H9 (cell line): ENCODE data around the gene ANKRD39. TPM values are rescaled to one million over a fixed set of nuclear protein-coding genes. Genes with fewer than 3 reads are reported as not detected.

Source experiments
- DNase-seq: peaks from one replicate; pipeline ENCODE4 v3.0.0-alpha.2; 2017
- H2AFZ ChIP-seq: one replicate; pipeline ENCODE4 v1.6.1; 2013; ENCODE audit warnings: mild to moderate bottlenecking, low read length, control low read depth, moderate library complexity
- H2AK5ac ChIP-seq: 2 replicates; pipeline ENCODE4 v1.6.1; 2013; ENCODE audit warnings: low read length, control low read depth, mixed read lengths; ENCODE audit not compliant: insufficient read length
- H2BK120ac ChIP-seq: one replicate; pipeline ENCODE4 v1.6.1; 2013; ENCODE audit warnings: low read depth, mild to moderate bottlenecking, low read length, control low read depth, inconsistent platforms; ENCODE audit not compliant: poor library complexity, severe bottlenecking
- H2BK12ac ChIP-seq: 2 replicates; pipeline ENCODE4 v1.6.1; 2013; ENCODE audit warnings: low read length, control low read depth, mixed read lengths, low read depth; ENCODE audit not compliant: insufficient read length
- H2BK15ac ChIP-seq: 2 replicates; pipeline ENCODE4 v1.6.1; 2013; ENCODE audit warnings: low read depth, low read length, control low read depth
- H2BK20ac ChIP-seq: one replicate; pipeline ENCODE4 v1.6.1; 2013; ENCODE audit warnings: low read depth, mild to moderate bottlenecking, low read length, control low read depth, inconsistent platforms; ENCODE audit not compliant: poor library complexity, severe bottlenecking
- H2BK5ac ChIP-seq: 2 replicates; pipeline ENCODE4 v1.6.1; 2013; ENCODE audit warnings: low read length, control low read depth, mixed read lengths; ENCODE audit not compliant: insufficient read length
- H3K14ac ChIP-seq: 2 replicates; pipeline ENCODE4 v1.6.1; 2013; ENCODE audit warnings: low read length, control low read depth; ENCODE audit not compliant: insufficient read depth
- H3K18ac ChIP-seq: 2 replicates; pipeline ENCODE4 v1.6.1; 2013; ENCODE audit warnings: low read depth, mild to moderate bottlenecking, mixed read lengths, low read length, control low read depth; ENCODE audit not compliant: insufficient read length
- H3K23ac ChIP-seq: 2 replicates; pipeline ENCODE4 v1.6.1; 2013; ENCODE audit warnings: low read length, control low read depth, mixed read lengths, low read depth; ENCODE audit not compliant: insufficient read length
- H3K23me2 ChIP-seq: 2 replicates; pipeline ENCODE4 v1.6.1; 2013; ENCODE audit warnings: low read depth, mild to moderate bottlenecking, mixed read lengths, low read length, control low read depth; ENCODE audit not compliant: insufficient read length, poor library complexity, severe bottlenecking
- H3K27ac ChIP-seq: 2 replicates; pipeline ENCODE4 v1.5.1; 2013; ENCODE audit warnings: low read length, control low read depth, mixed read lengths, low read depth; ENCODE audit not compliant: insufficient read length
- H3K27me3 ChIP-seq: 2 replicates; pipeline ENCODE4 v1.6.1; 2013; ENCODE audit warnings: low read length, control low read depth, inconsistent platforms; ENCODE audit not compliant: insufficient read depth
- H3K4ac ChIP-seq: 2 replicates; pipeline ENCODE4 v1.6.1; 2013; ENCODE audit warnings: low read depth, mild to moderate bottlenecking, control low read depth, inconsistent platforms, low read length, moderate library complexity
- H3K4me1 ChIP-seq: 2 replicates; pipeline ENCODE4 v1.6.1; 2013; ENCODE audit warnings: low read length, control low read depth, inconsistent platforms; ENCODE audit not compliant: insufficient read depth
- H3K4me2 ChIP-seq: 2 replicates; pipeline ENCODE4 v1.6.1; 2013; ENCODE audit warnings: low read length, control low read depth, mixed read lengths; ENCODE audit not compliant: insufficient read length, insufficient read depth
- H3K56ac ChIP-seq: 2 replicates; pipeline ENCODE4 v1.6.1; 2013; ENCODE audit warnings: low read depth, mild to moderate bottlenecking, mixed read lengths, low read length, control low read depth; ENCODE audit not compliant: insufficient read length
- H3K79me1 ChIP-seq: 2 replicates; pipeline ENCODE4 v1.6.1; 2013; ENCODE audit warnings: low read depth, mild to moderate bottlenecking, moderate library complexity, low read length, control low read depth, inconsistent platforms; ENCODE audit not compliant: insufficient read depth, poor library complexity, severe bottlenecking
- H3K79me2 ChIP-seq: 2 replicates; pipeline ENCODE4 v1.6.1; 2013; ENCODE audit warnings: low read length, control low read depth, inconsistent platforms; ENCODE audit not compliant: insufficient read depth
- H3K9ac ChIP-seq: 2 replicates; pipeline ENCODE4 v1.6.1; 2013; ENCODE audit warnings: low read length, control low read depth, mixed read lengths; ENCODE audit not compliant: insufficient read length; ENCODE audit errors: extremely low read depth
- H3K9me3 ChIP-seq: one replicate; pipeline ENCODE4 v1.6.1; 2013; ENCODE audit warnings: low read depth, low read length, inconsistent platforms; ENCODE audit not compliant: control insufficient read depth
- H3T11ph ChIP-seq: one replicate; pipeline ENCODE4 v1.6.1; 2013; ENCODE audit warnings: mild to moderate bottlenecking, low read length, control low read depth, inconsistent platforms
- H4K20me1 ChIP-seq: one replicate; pipeline ENCODE4 v1.6.1; 2013; ENCODE audit not compliant: control insufficient read depth, insufficient read length, insufficient read depth
- H4K5ac ChIP-seq: 2 replicates; pipeline ENCODE4 v1.6.1; 2013; ENCODE audit warnings: low read depth, mild to moderate bottlenecking, mixed read lengths, low read length, control low read depth; ENCODE audit not compliant: insufficient read length
- H4K8ac ChIP-seq: replicated peaks from 2 replicates; pipeline ENCODE4 v1.6.1; 2013; ENCODE audit warnings: low read length, control low read depth, mixed read lengths, low read depth; ENCODE audit not compliant: insufficient read length
- H4K91ac ChIP-seq: 2 replicates; pipeline ENCODE4 v1.6.1; 2013; ENCODE audit warnings: low read depth, mild to moderate bottlenecking, moderate library complexity, mixed read lengths, low read length, control low read depth; ENCODE audit not compliant: insufficient read length
- H3K27ac Mint-ChIP-seq, 3 experiments: 2 replicates in 2 of 3; 3 replicates in 1 of 3; pipeline ENCODE4 v1.8.0; 2020 to 2021; ENCODE audit warnings: mixed read lengths in 3 of 3, mild to moderate bottlenecking in 1 of 3, moderate library complexity in 1 of 3
- H3K27me3 Mint-ChIP-seq: 2 replicates; pipeline ENCODE4 v1.8.0; 2021; ENCODE audit warnings: low read depth, mild to moderate bottlenecking, moderate library complexity, mixed read lengths
- H3K36me3 Mint-ChIP-seq, 3 experiments: 2 replicates in 2 of 3; 3 replicates in 1 of 3; pipeline ENCODE4 v1.8.0; 2020 to 2021; ENCODE audit warnings: low read depth in 3 of 3, mixed read lengths in 3 of 3; ENCODE audit not compliant: insufficient read depth in 1 of 3
- H3K4me1 Mint-ChIP-seq, 2 experiments: 2 replicates each; pipeline ENCODE4 v1.8.0; 2020; ENCODE audit warnings: mixed read lengths in 2 of 2
- H3K4me3 Mint-ChIP-seq, 2 experiments: 2 replicates in 1 of 2; 3 replicates in 1 of 2; pipeline ENCODE4 v1.8.0; 2020 to 2021; ENCODE audit warnings: mild to moderate bottlenecking in 2 of 2, mixed read lengths in 2 of 2, moderate library complexity in 1 of 2
- H3K9me3 Mint-ChIP-seq, 2 experiments: 2 replicates in 1 of 2; 3 replicates in 1 of 2; pipeline ENCODE4 v1.8.0; 2020; ENCODE audit warnings: mild to moderate bottlenecking in 2 of 2, mixed read lengths in 2 of 2, moderate library complexity in 1 of 2
- CTCF ChIP-seq: fragments of 200-600 bp; sonication (generic); conservative IDR thresholded peaks from 3 replicates; pipeline ENCODE4 v1.8.0; 2021; ENCODE audit warnings: antibody characterized with exemption, mild to moderate bottlenecking
- WGBS: extraction: QIAGEN DNeasy Blood & Tissue Kit; methylation state at CpG from one replicate; pipeline ENCODE4 v1.1.7; 2013; ENCODE audit warnings: missing lambda C conversion rate, low lambda C conversion rate, mixed read lengths; ENCODE audit not compliant: insufficient read length; ENCODE audit errors: extremely low coverage; 5-methylcytosine and 5-hydroxymethylcytosine counted together
- total RNA-seq: library from RNA; stranded (reverse); gene quantifications from 2 replicates; pipeline ENCODE4 v1.2.1, GENCODE V29; 2021

ANKRD39 gene
- total RNA-seq, 1 experiment from 2014 or later: 13.0 TPM

GRCh38 chr2:96881349-96882195 is 23.8 kb upstream of the ANKRD39 start:
- H4K20me1 ChIP-seq: no peaks in the 10 kb centered on the region
- no peak overlapping the region for H2BK12ac ChIP-seq
- no CpG with 5 or more reads among the region's 10 CpGs for WGBS
- no peaks in the 10 kb centered on the region for H3K23me2 ChIP-seq
- H2BK15ac ChIP-seq: no peak overlapping the region
- no peak overlapping the region for H3T11ph ChIP-seq
- no peaks in the 10 kb centered on the region for H3K79me1 ChIP-seq
- H2BK5ac ChIP-seq: no peak overlapping the region
- H3K4ac ChIP-seq: no peak overlapping the region
- H3K23ac ChIP-seq: no peak overlapping the region
- H3K14ac ChIP-seq: peak overlapping the region; percentile 62
- no peak overlapping the region for H3K9ac ChIP-seq
- no peak overlapping the region for H3K18ac ChIP-seq
- H3K36me3 Mint-ChIP-seq: no peaks in the 10 kb centered on the region
- H3K56ac ChIP-seq: no peak overlapping the region
- H3K27ac Mint-ChIP-seq: peak overlapping the region; percentile 87 to 92 (median 90); a peak in 5 of 7 replicates
- H2AK5ac ChIP-seq: no peak overlapping the region
- H3K27me3 ChIP-seq: no peaks in the 10 kb centered on the region; the same call in 1 of the 2 replicates
- peaks cover 46 to 47% of the 10 kb centered on the region in 2 experiments for H3K4me1 Mint-ChIP-seq
- no peaks in the 10 kb centered on the region for H3K79me2 ChIP-seq
- no peak overlapping the region for H2BK120ac ChIP-seq
- no peaks in the 10 kb centered on the region for H3K9me3 Mint-ChIP-seq
- peaks cover 3% of the 10 kb centered on the region; the same call in 1 of the 2 replicates for H3K4me1 ChIP-seq
- peak; percentile 77 for DNase-seq
- H3K4me2 ChIP-seq: peak overlapping the region; percentile 24
- H4K8ac ChIP-seq: no peak overlapping the region
- H3K27me3 Mint-ChIP-seq: peaks cover 4% of the 10 kb centered on the region
- TF ChIP-seq CTCF: no peak
- H3K27ac ChIP-seq: no peak overlapping the region
- no peak overlapping the region for H4K91ac ChIP-seq
- H3K9me3 ChIP-seq: no peaks in the 10 kb centered on the region
- no peak overlapping the region for H2BK20ac ChIP-seq
- no peak overlapping the region for H4K5ac ChIP-seq
- H2AFZ ChIP-seq: no peak overlapping the region
- peak overlapping the region; percentile 34 to 52 for H3K4me3 Mint-ChIP-seq
